Measurements from ENCODE around the gene CCSER1.

Gene CCSER1

GRCh38 chr4:91485415-91485814 is 1358.2 kb downstream of the CCSER1 start:
- Mint-ChIP-seq H3K36me3 (ENCODE audit: low read depth) (no peaks in the 10 kb centered on the region), H3K27ac (no peak overlapping the region), H3K4me3 (no peak overlapping the region), H3K9me3 (peaks cover 21% of the 10 kb centered on the region), H3K27me3 (no peaks in the 10 kb centered on the region), H3K4me1 (no peaks in the 10 kb centered on the region)
- no peak for ATAC-seq
- no peak for DNase-seq

GRCh38 chr4:91488946-91489345 is 1361.8 kb downstream of the CCSER1 start:
- H3K27ac Mint-ChIP-seq, result no peak overlapping the region
- no peaks in the 10 kb centered on the region for H3K4me1 Mint-ChIP-seq
- no peaks in the 10 kb centered on the region for H3K27me3 Mint-ChIP-seq
- DNase-seq, result no peak
- H3K9me3 Mint-ChIP-seq, result peaks cover 17% of the 10 kb centered on the region
- no peak for ATAC-seq
- no peaks in the 10 kb centered on the region for H3K36me3 Mint-ChIP-seq (ENCODE audit: low read depth)
- no peak overlapping the region for H3K4me3 Mint-ChIP-seq

GRCh38 chr4:91497892-91498291 is 1370.7 kb downstream of the CCSER1 start:
- Mint-ChIP-seq H3K4me3 (no peak overlapping the region), H3K36me3 (ENCODE audit: low read depth) (no peaks in the 10 kb centered on the region), H3K4me1 (no peaks in the 10 kb centered on the region), H3K9me3 (peaks cover 6% of the 10 kb centered on the region), H3K27me3 (no peaks in the 10 kb centered on the region), H3K27ac (no peak overlapping the region)
- ATAC-seq (no peak), DNase-seq (no peak)

- DNase-seq, result no peak
- no peaks in the 10 kb centered on the region for H3K4me1 Mint-ChIP-seq
- H3K36me3 Mint-ChIP-seq (ENCODE audit: low read depth), result no peaks in the 10 kb centered on the region
- no peaks in the 10 kb centered on the region for H3K27me3 Mint-ChIP-seq
- no peak overlapping the region for H3K4me3 Mint-ChIP-seq
- peaks cover 10% of the 10 kb centered on the region for H3K9me3 Mint-ChIP-seq
- no peak overlapping the region for H3K27ac Mint-ChIP-seq
- ATAC-seq, result no peak
These were observed 1375.2 kb downstream of the CCSER1 start for GRCh38 chr4:91502365-91502764.

- no peak for ATAC-seq
- Mint-ChIP-seq H3K27me3 (no peaks in the 10 kb centered on the region), H3K4me3 (no peak overlapping the region), H3K27ac (no peak overlapping the region), H3K9me3 (peaks cover 31% of the 10 kb centered on the region), H3K4me1 (no peaks in the 10 kb centered on the region), H3K36me3 (ENCODE audit: low read depth) (no peaks in the 10 kb centered on the region)
- no peak for DNase-seq
These were observed 1386.1 kb downstream of the CCSER1 start for GRCh38 chr4:91513326-91513725.

GRCh38 chr4:91519155-91519554 is 1392.0 kb downstream of the CCSER1 start:
- H3K27ac Mint-ChIP-seq, result no peak overlapping the region
- peaks cover 16% of the 10 kb centered on the region for H3K9me3 Mint-ChIP-seq
- no peaks in the 10 kb centered on the region for H3K27me3 Mint-ChIP-seq
- no peaks in the 10 kb centered on the region for H3K36me3 Mint-ChIP-seq (ENCODE audit: low read depth)
- no peak overlapping the region for H3K4me3 Mint-ChIP-seq
- DNase-seq (no peak), ATAC-seq (no peak)
- H3K4me1 Mint-ChIP-seq, result no peaks in the 10 kb centered on the region

GRCh38 chr4:91525621-91526020 is 1398.4 kb downstream of the CCSER1 start:
- Mint-ChIP-seq H3K4me3 (no peak overlapping the region), H3K27ac (no peak overlapping the region), H3K4me1 (no peaks in the 10 kb centered on the region), H3K27me3 (no peaks in the 10 kb centered on the region), H3K36me3 (ENCODE audit: low read depth) (no peaks in the 10 kb centered on the region), H3K9me3 (peaks cover 9% of the 10 kb centered on the region)
- DNase-seq (no peak), ATAC-seq (no peak)

GRCh38 chr4:91527056-91527455 is 1399.9 kb downstream of the CCSER1 start:
- Mint-ChIP-seq H3K4me1 (no peaks in the 10 kb centered on the region), H3K9me3 (peaks cover 9% of the 10 kb centered on the region), H3K27me3 (no peaks in the 10 kb centered on the region), H3K27ac (no peak overlapping the region), H3K4me3 (no peak overlapping the region), H3K36me3 (ENCODE audit: low read depth) (no peaks in the 10 kb centered on the region)
- DNase-seq (no peak), ATAC-seq (no peak)

GRCh38 chr4:91567594-91567993 is 1440.4 kb downstream of the CCSER1 start:
- Mint-ChIP-seq H3K36me3 (ENCODE audit: low read depth) (no peaks in the 10 kb centered on the region), H3K9me3 (peaks cover 41% of the 10 kb centered on the region), H3K4me3 (no peak overlapping the region)

GRCh38 chr4:91577864-91578263 is 1450.7 kb downstream of the CCSER1 start:
- Mint-ChIP-seq H3K36me3 (ENCODE audit: low read depth) (no peaks in the 10 kb centered on the region), H3K4me3 (no peak overlapping the region), H3K9me3 (peaks cover 4% of the 10 kb centered on the region), H3K27me3 (no peaks in the 10 kb centered on the region), H3K4me1 (no peaks in the 10 kb centered on the region), H3K27ac (no peak overlapping the region)
- DNase-seq (no peak), ATAC-seq (no peak)

More at GRCh38 chr4:91567594-91567993, 1440.4 kb downstream of the CCSER1 start:
- H3K27me3 Mint-ChIP-seq, result no peaks in the 10 kb centered on the region
- DNase-seq (no peak), ATAC-seq (no peak)
- H3K27ac Mint-ChIP-seq, result no peak overlapping the region
- no peaks in the 10 kb centered on the region for H3K4me1 Mint-ChIP-seq

GRCh38 chr4:91590260-91590659 is 1463.1 kb downstream of the CCSER1 start:
- no peaks in the 10 kb centered on the region for H3K4me1 Mint-ChIP-seq
- ATAC-seq, result no peak

GRCh38 chr4:91592125-91592524 is 1464.9 kb downstream of the CCSER1 start:
- no peak for ATAC-seq
- no peak for DNase-seq
- no peaks in the 10 kb centered on the region for H3K36me3 Mint-ChIP-seq (ENCODE audit: low read depth)
- no peak overlapping the region for H3K27ac Mint-ChIP-seq
- no peaks in the 10 kb centered on the region for H3K27me3 Mint-ChIP-seq
- H3K9me3 Mint-ChIP-seq, result peaks cover 8% of the 10 kb centered on the region
- H3K4me3 Mint-ChIP-seq, result no peak overlapping the region
- no peaks in the 10 kb centered on the region for H3K4me1 Mint-ChIP-seq

More at GRCh38 chr4:91590260-91590659, 1463.1 kb downstream of the CCSER1 start:
- no peaks in the 10 kb centered on the region for H3K36me3 Mint-ChIP-seq (ENCODE audit: low read depth)
- no peak for DNase-seq
- H3K27ac Mint-ChIP-seq, result no peak overlapping the region
- no peaks in the 10 kb centered on the region for H3K27me3 Mint-ChIP-seq
- peaks cover 11% of the 10 kb centered on the region for H3K9me3 Mint-ChIP-seq
- H3K4me3 Mint-ChIP-seq, result no peak overlapping the region

- Mint-ChIP-seq H3K4me3 (no peak overlapping the region), H3K27ac (no peak overlapping the region), H3K36me3 (ENCODE audit: low read depth) (no peaks in the 10 kb centered on the region), H3K4me1 (no peaks in the 10 kb centered on the region), H3K9me3 (peaks cover 8% of the 10 kb centered on the region), H3K27me3 (no peaks in the 10 kb centered on the region)
- DNase-seq (no peak), ATAC-seq (no peak)
These were observed 1469.5 kb downstream of the CCSER1 start for GRCh38 chr4:91596718-91597117.

GRCh38 chr4:91598696-91599095 is 1471.5 kb downstream of the CCSER1 start:
- Mint-ChIP-seq H3K27me3 (no peaks in the 10 kb centered on the region), H3K4me3 (no peak overlapping the region), H3K27ac (no peak overlapping the region), H3K36me3 (ENCODE audit: low read depth) (no peaks in the 10 kb centered on the region), H3K9me3 (peaks cover 12% of the 10 kb centered on the region), H3K4me1 (no peaks in the 10 kb centered on the region)
- ATAC-seq (no peak), DNase-seq (no peak)

GRCh38 chr4:91600301-91600700 is 1473.1 kb downstream of the CCSER1 start:
- H3K36me3 Mint-ChIP-seq (ENCODE audit: low read depth), result no peaks in the 10 kb centered on the region
- DNase-seq, result no peak
- ATAC-seq, result no peak
- no peaks in the 10 kb centered on the region for H3K4me1 Mint-ChIP-seq
- H3K4me3 Mint-ChIP-seq, result no peak overlapping the region
- no peaks in the 10 kb centered on the region for H3K27me3 Mint-ChIP-seq
- peaks cover 8% of the 10 kb centered on the region for H3K9me3 Mint-ChIP-seq
- no peak overlapping the region for H3K27ac Mint-ChIP-seq

- H3K4me1 Mint-ChIP-seq, result no peaks in the 10 kb centered on the region
- DNase-seq (no peak), ATAC-seq (no peak)
- no peak overlapping the region for H3K4me3 Mint-ChIP-seq
- no peak overlapping the region for H3K27ac Mint-ChIP-seq
- H3K36me3 Mint-ChIP-seq (ENCODE audit: low read depth), result no peaks in the 10 kb centered on the region
- H3K27me3 Mint-ChIP-seq, result no peaks in the 10 kb centered on the region
- peaks cover 7% of the 10 kb centered on the region for H3K9me3 Mint-ChIP-seq
These were observed 1474.2 kb downstream of the CCSER1 start for GRCh38 chr4:91601401-91601800.
